WTC11 (cell line): ENCODE results near the gene LYRM4. TPM values are rescaled to one million over a fixed set of nuclear protein-coding genes. Genes with fewer than 3 reads are reported as not detected.

Experiments used
- ATAC-seq: fragments of 200-7000 bp; cut with Tn5 transposase; 2 replicates; pipeline ENCODE4 v1.10.0; 2021; ENCODE audit warnings: mild to moderate bottlenecking, moderate library complexity
- CTCF ChIA-PET: fragments of 300-600 bp; sonication (Branson Sonifier 250); formaldehyde crosslinking; loops from one replicate; lab custom pipeline; 2021; ENCODE audit warnings: antibody characterized with exemption; lab: Charles Lee
- POLR2A ChIA-PET: fragments of 350-600 bp; sonication (Branson Sonifier 250); formaldehyde crosslinking; loops from one replicate; lab custom pipeline; 2021; ENCODE audit warnings: antibody characterized with exemption; lab: Charles Lee
- DNase-seq: peaks from one replicate; pipeline ENCODE4 v3.0.0; 2021; ENCODE audit warnings: low spot score
- H3K27ac Mint-ChIP-seq: 2 replicates; pipeline ENCODE4 v1.8.0; 2021; ENCODE audit warnings: mixed read lengths
- H3K27me3 Mint-ChIP-seq: 2 replicates; pipeline ENCODE4 v1.8.0; 2021; ENCODE audit warnings: low read depth, mild to moderate bottlenecking, moderate library complexity, mixed read lengths
- H3K36me3 Mint-ChIP-seq: 2 replicates; pipeline ENCODE4 v1.8.0; 2021; ENCODE audit warnings: mixed read lengths
- H3K4me1 Mint-ChIP-seq: 2 replicates; pipeline ENCODE4 v1.8.0; 2022; ENCODE audit warnings: mixed read lengths
- H3K4me3 Mint-ChIP-seq: 2 replicates; pipeline ENCODE4 v1.8.0; 2021; ENCODE audit warnings: mild to moderate bottlenecking, moderate library complexity, mixed read lengths
- H3K9me3 Mint-ChIP-seq: 2 replicates; pipeline ENCODE4 v1.8.0; 2021; ENCODE audit warnings: mixed read lengths
- AR ChIP-seq: fragments of 250-450 bp; sonication (Bioruptor Pico); IDR thresholded peaks from 2 replicates; pipeline ENCODE4 v1.9.0; 2021; ENCODE audit warnings: mild to moderate bottlenecking
- CREM ChIP-seq: sonication (generic); formaldehyde crosslinking; IDR thresholded peaks from 2 replicates; pipeline ENCODE4 v1.8.1; 2022; ENCODE audit warnings: mild to moderate bottlenecking, missing genetic modification reagents, moderate library complexity
- ERG ChIP-seq: fragments of 250-450 bp; sonication (Bioruptor Pico); IDR thresholded peaks from 2 replicates; pipeline ENCODE4 v1.8.0; 2021; ENCODE audit warnings: mild to moderate bottlenecking
- ESRRA ChIP-seq: sonication (generic); formaldehyde crosslinking; IDR thresholded peaks from 2 replicates; pipeline ENCODE4 v1.8.1; 2022; ENCODE audit warnings: mild to moderate bottlenecking, missing genetic modification reagents, borderline replicate concordance
- FOXP4 ChIP-seq: sonication (generic); formaldehyde crosslinking; IDR thresholded peaks from 2 replicates; pipeline ENCODE4 v1.8.0; 2022; ENCODE audit warnings: mild to moderate bottlenecking, missing genetic modification reagents
- GABPB1 ChIP-seq: sonication (generic); formaldehyde crosslinking; IDR thresholded peaks from 2 replicates; pipeline ENCODE4 v1.8.1; 2023; ENCODE audit warnings: mild to moderate bottlenecking, missing genetic modification reagents
- GRHL2 ChIP-seq: fragments of 250-450 bp; sonication (Bioruptor Pico); IDR thresholded peaks from 2 replicates; pipeline ENCODE4 v1.8.0; 2022; ENCODE audit warnings: mild to moderate bottlenecking, moderate library complexity; ENCODE audit not compliant: insufficient replicate concordance, severe bottlenecking
- HMGXB4 ChIP-seq: sonication (generic); formaldehyde crosslinking; IDR thresholded peaks from 2 replicates; pipeline ENCODE4 v1.8.1; 2023; ENCODE audit warnings: mild to moderate bottlenecking, moderate library complexity, missing genetic modification reagents
- KAT7 ChIP-seq: sonication (generic); formaldehyde crosslinking; IDR thresholded peaks from 2 replicates; pipeline ENCODE4 v1.8.1; 2023; ENCODE audit warnings: missing genetic modification reagents, mild to moderate bottlenecking, borderline replicate concordance
- MXD4 ChIP-seq: fragments of 250-450 bp; sonication (Bioruptor Pico); IDR thresholded peaks from 2 replicates; pipeline ENCODE4 v1.8.0; 2021; ENCODE audit warnings: mild to moderate bottlenecking, moderate library complexity, borderline replicate concordance
- MYBL2 ChIP-seq: sonication (generic); formaldehyde crosslinking; IDR thresholded peaks from 2 replicates; pipeline ENCODE4 v1.8.1; 2023; ENCODE audit warnings: mild to moderate bottlenecking, moderate library complexity, missing genetic modification reagents
- TEAD1 ChIP-seq: sonication (generic); formaldehyde crosslinking; IDR thresholded peaks from 2 replicates; pipeline ENCODE4 v1.8.0; 2022; ENCODE audit warnings: mild to moderate bottlenecking, missing genetic modification reagents
- ZMAT4 ChIP-seq: fragments of 250-450 bp; sonication (Bioruptor Pico); IDR thresholded peaks from 2 replicates; pipeline ENCODE4 v1.9.0; 2021; ENCODE audit warnings: mild to moderate bottlenecking
- ZNF121 ChIP-seq: sonication (generic); formaldehyde crosslinking; IDR thresholded peaks from 2 replicates; pipeline ENCODE4 v1.8.0; 2023; ENCODE audit warnings: missing genetic modification reagents
- ZNF219 ChIP-seq: sonication (generic); formaldehyde crosslinking; IDR thresholded peaks from 2 replicates; pipeline ENCODE4 v1.8.0; 2023; ENCODE audit warnings: missing genetic modification reagents, mild to moderate bottlenecking, borderline replicate concordance
- total RNA-seq: library from RNA; stranded (reverse); gene quantifications from 3 replicates; pipeline ENCODE4 v1.2.3, GENCODE V29; 2021

LYRM4 gene
- total RNA-seq, 1 experiment from 2014 or later: 49.7 TPM

GRCh38 chr6:5172897-5173474, 87.8 kb downstream of the LYRM4 start (continued):
- TF ChIP-seq FOXP4 (CRISPR knock-in tag) (no peak), ZNF219 (CRISPR knock-in tag) (no peak)

- no peak for DNase-seq
- peak; percentile 24; the same call in 1 of the 2 replicates for ATAC-seq
- Mint-ChIP-seq H3K9me3 (no peaks in the 10 kb centered on the region), H3K36me3 (no peaks in the 10 kb centered on the region), H3K27me3 (no peaks in the 10 kb centered on the region), H3K27ac (no peak overlapping the region), H3K4me1 (peaks cover 27% of the 10 kb centered on the region), H3K4me3 (no peak overlapping the region)
- CTCF ChIA-PET: interaction anchor here (0.6 to 1.5 kb wide), 5 partner anchors 9 to 191 kb away, joined by 3 to 12 read pairs (median 3); no protein-coding TSS in a partner anchor
- POLR2A ChIA-PET: interaction anchor here (0.6 kb wide), 1 partner anchor 392 kb away, joined by 3 read pairs; no protein-coding TSS in a partner anchor
- 0 out of 2 replicates have a peak, but pooled peaks have one; percentile 13 for TF ChIP-seq ZNF121 (CRISPR knock-in tag)
- no peak for TF ChIP-seq GABPB1 (CRISPR knock-in tag)
Measured at GRCh38 chr6:5172041-5172653, 88.6 kb downstream of the LYRM4 start.

- CTCF ChIA-PET: interaction anchor here (1.1 to 2.8 kb wide), 2 partner anchors 24 to 47 kb away, joined by 3 to 15 read pairs; no protein-coding TSS in a partner anchor
- Mint-ChIP-seq H3K4me3 (no peak overlapping the region), H3K27ac (no peak overlapping the region), H3K4me1 (peaks cover 5% of the 10 kb centered on the region), H3K36me3 (no peaks in the 10 kb centered on the region), H3K27me3 (no peaks in the 10 kb centered on the region)
- ATAC-seq: no peak
- TF ChIP-seq ZMAT4 (CRISPR knock-in tag) (no peak), ESRRA (CRISPR knock-in tag) (no peak), GRHL2 (CRISPR knock-in tag) (no peak), MXD4 (CRISPR knock-in tag) (no peak), CREM (CRISPR knock-in tag) (no peak), MYBL2 (CRISPR knock-in tag) (no peak), ERG (CRISPR knock-in tag) (no peak), TEAD1 (CRISPR knock-in tag) (no peak), KAT7 (CRISPR knock-in tag) (no peak), HMGXB4 (CRISPR knock-in tag) (no peak), AR (CRISPR knock-in tag) (no peak)
- TF ChIP-seq, all 79 proteins: peak for 0
- no peak for DNase-seq
- H3K9me3 Mint-ChIP-seq: no peaks in the 10 kb centered on the region
- POLR2A ChIA-PET: no interaction called here
Measured at GRCh38 chr6:5167501-5167900, 93.2 kb downstream of the LYRM4 start.
